Activated T-helper 17 cell treated with anti-CD3 and anti-CD28 coated beads, Interleukin-2, amount 50 U/mL, for 72 hours (primary cell): ENCODE results near the gene MEGF11. TPM values are rescaled to one million over a fixed set of nuclear protein-coding genes. Genes with fewer than 3 reads are reported as not detected.
"Not testable (repeated sequence)": the region's sequence is repeated elsewhere in the genome, so short reads cannot be mapped to it uniquely, and the experiment has no call there.

Experiments
- ATAC-seq: fragments of 150-1000 bp; cut with Tn5 transposase; replicated peaks from 2 replicates; pipeline ENCODE4 v1.10.0; 2021; ENCODE audit warnings: mild to moderate bottlenecking, moderate library complexity
- H3K27ac Mint-ChIP-seq: one replicate; pipeline ENCODE4 v1.8.0; 2022; ENCODE audit warnings: mixed read lengths
- H3K27me3 Mint-ChIP-seq: one replicate; pipeline ENCODE4 v1.8.0; 2022; ENCODE audit warnings: mixed read lengths
- H3K36me3 Mint-ChIP-seq: one replicate; pipeline ENCODE4 v1.8.0; 2022; ENCODE audit warnings: low read depth, mild to moderate bottlenecking, mixed read lengths
- H3K4me1 Mint-ChIP-seq: one replicate; pipeline ENCODE4 v1.8.0; 2022; ENCODE audit warnings: mixed read lengths
- H3K4me3 Mint-ChIP-seq: one replicate; pipeline ENCODE4 v1.8.0; 2022; ENCODE audit warnings: mild to moderate bottlenecking, mixed read lengths
- H3K9me3 Mint-ChIP-seq: one replicate; pipeline ENCODE4 v1.8.0; 2022; ENCODE audit warnings: mixed read lengths
- total RNA-seq, 2 donors: library from RNA; stranded (reverse); gene quantifications; one replicate each; pipeline ENCODE4 v1.2.3, GENCODE V29; 2022

The MEGF11 gene
- total RNA-seq, 2 donors from 2014 or later = not detected

GRCh38 chr15:66254951-66255676 lies 1.6 kb upstream of the MEGF11 start:
- Mint-ChIP-seq H3K4me1 (peaks cover 6% of the 10 kb centered on the region), H3K4me3 (peak overlapping the region; percentile 71), H3K27ac (no peak overlapping the region), H3K36me3 (no peaks in the 10 kb centered on the region), H3K27me3 (peaks cover 46% of the 10 kb centered on the region), H3K9me3 (no peaks in the 10 kb centered on the region)
- no peak for ATAC-seq

DNA sequence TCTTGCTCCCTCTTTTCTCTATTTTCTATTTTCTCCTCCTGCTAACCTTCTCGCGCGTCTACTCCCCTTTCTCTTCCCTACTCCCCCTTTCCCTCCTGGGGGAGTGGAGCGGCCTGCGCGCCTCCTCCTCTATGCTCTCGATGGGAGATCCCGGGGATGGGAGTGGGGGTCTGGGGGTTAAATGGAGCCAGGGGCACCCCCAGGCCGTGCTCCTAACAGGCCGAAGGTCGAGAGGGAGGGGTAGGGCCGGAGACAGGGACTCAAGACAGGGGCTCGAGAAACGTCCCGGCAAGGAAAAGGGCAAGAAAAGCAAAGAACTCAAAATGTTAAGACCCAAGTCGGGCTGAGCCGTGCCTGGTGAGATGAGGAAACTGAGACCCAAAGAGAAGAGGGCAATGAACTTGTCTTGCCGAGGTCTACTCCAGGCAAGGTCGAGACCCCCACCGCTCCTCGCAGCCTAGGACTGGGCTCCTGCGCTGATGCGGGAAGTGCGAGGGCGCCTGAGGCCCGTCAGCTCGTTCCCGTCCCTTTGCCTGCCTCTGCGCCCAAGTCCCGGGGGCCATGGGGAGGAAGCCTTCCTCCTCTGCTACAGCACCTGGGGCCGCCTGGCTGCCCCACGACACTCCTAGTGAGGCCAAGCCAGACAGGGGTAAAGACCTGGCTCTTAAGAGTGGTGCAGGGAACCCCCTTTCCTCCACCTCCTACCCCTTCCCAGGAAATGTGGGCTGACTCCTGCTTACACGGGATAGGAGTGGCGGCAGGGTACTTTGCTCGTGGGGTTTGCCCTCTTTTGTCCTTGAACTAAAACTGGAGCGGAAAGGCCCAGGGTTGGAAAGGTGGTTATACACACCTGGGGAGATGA lies 770 bp upstream of the MEGF11 start:
- Mint-ChIP-seq H3K9me3 (no peaks in the 10 kb centered on the region), H3K27ac (no peak overlapping the region), H3K4me1 (peaks cover 6% of the 10 kb centered on the region), H3K36me3 (no peaks in the 10 kb centered on the region), H3K4me3 (peak overlapping the region; percentile 71), H3K27me3 (peaks cover 46% of the 10 kb centered on the region)
- ATAC-seq = no peak

GRCh38 chr15:66252685-66253417 lies 699 bp downstream of the MEGF11 start:
- H3K36me3 Mint-ChIP-seq = no peaks in the 10 kb centered on the region
- H3K27ac Mint-ChIP-seq = no peak overlapping the region
- H3K4me3 Mint-ChIP-seq = peak overlapping the region; percentile 68
- ATAC-seq = peak; percentile 41
- H3K4me1 Mint-ChIP-seq = peaks cover 6% of the 10 kb centered on the region
- H3K27me3 Mint-ChIP-seq = peaks cover 50% of the 10 kb centered on the region
- no peaks in the 10 kb centered on the region for H3K9me3 Mint-ChIP-seq

DNA sequence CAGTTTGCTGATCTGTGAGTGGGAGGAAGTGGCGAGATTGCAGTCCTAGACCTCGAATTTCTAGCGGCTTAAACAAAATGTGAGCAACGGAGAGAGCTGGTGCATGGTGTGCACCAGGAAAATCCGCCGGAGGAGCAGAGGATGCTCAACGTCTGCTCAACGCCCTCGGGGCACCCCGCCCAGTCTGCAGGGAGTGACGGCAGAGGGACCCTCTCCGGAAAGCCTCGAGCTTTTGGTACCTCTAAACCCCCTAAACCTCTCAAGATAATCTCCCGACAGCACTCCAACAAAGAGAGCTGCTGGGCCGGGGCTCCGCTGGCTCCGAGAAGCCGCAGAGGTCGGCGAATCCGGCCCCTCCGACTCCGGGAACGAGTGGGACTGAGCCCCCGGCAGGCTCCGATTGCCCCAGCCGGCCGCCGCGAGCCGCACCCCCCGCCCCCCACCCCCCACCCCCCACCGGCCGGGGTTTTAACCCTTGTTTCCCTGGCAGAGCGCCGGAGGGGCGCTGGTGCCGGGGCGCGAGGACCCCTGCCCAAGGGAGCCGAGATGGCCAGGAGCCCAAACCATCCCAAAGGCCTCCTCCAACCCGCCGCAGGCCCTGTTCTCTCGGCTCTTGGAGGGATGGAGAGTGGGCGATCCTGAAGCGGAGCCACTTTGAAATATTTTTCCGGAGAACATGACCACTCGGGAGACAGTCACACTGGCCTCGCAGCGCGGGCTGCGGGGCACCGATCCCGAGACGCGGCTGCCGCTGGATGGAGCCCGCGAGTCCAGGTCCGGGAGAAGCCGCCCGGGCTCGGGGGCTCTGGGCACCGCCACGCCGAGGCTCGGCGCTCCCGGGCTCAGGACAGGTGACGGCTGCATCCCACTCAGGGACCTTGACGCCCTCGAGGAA lies 1.5 kb downstream of the MEGF11 start:
- Mint-ChIP-seq H3K4me3 (peak overlapping the region; percentile 68), H3K9me3 (no peaks in the 10 kb centered on the region), H3K27me3 (peaks cover 46% of the 10 kb centered on the region), H3K4me1 (peaks cover 6% of the 10 kb centered on the region), H3K36me3 (no peaks in the 10 kb centered on the region), H3K27ac (no peak overlapping the region)
- ATAC-seq = peak; percentile 76

- Mint-ChIP-seq H3K36me3 (no peaks in the 10 kb centered on the region), H3K4me3 (peak overlapping the region; percentile 25), H3K27ac (no peak overlapping the region), H3K4me1 (peaks cover 6% of the 10 kb centered on the region), H3K27me3 (peaks cover 44% of the 10 kb centered on the region), H3K9me3 (no peaks in the 10 kb centered on the region)
- ATAC-seq = no peak
Observed at GRCh38 chr15:66251065-66251789, 2.3 kb downstream of the MEGF11 start.

DNA sequence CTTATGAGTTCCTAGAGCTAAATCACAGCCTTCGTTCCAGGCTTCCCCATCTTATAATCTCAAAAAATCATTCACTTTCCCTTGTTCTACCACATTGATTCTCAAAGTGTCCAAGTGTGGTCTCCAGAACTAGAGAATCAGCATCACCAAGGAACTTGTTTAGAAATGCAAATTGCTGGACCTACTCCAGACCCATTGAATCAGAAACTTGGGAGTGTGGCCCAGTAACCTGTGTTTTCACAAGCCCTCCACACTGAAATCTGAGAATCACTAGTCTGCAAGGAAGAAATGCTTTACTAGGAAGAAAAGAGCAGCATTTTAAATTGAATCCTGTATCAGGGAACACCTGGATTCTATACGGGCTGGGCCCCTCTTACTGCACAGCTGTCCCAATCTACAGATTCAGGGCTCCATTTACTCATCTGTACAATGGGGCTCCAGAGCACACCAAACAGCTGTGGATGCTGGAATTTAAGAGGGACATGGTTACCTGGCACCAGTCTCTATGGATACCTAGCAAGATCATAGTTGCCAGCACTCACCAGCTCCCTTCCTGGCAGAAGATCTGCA lies 3.9 kb downstream of the MEGF11 start:
- peaks cover 28% of the 10 kb centered on the region for H3K27me3 Mint-ChIP-seq

DNA sequence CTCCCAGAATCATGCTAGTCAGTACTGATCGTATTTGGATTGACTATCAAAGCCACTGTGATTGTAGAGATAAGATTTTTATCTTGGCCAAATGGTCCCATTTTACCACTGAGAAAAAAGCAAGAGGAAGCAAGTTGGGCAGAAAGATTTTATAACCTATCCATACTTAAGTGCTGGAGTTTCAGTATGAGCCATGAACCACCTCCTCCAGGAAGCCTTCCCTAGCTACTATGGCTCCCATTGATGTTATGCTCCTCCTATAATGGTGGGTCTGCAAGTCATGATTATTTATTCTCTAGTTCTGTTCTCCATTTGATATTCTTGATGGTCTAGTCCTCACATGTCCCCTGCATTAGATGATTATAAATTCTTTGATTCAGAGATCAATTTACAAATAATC lies 6.6 kb downstream of the MEGF11 start:
- no peaks in the 10 kb centered on the region for H3K9me3 Mint-ChIP-seq
- no peak for ATAC-seq
- no peaks in the 10 kb centered on the region for H3K36me3 Mint-ChIP-seq
- H3K27ac Mint-ChIP-seq = no peak overlapping the region
- H3K27me3 Mint-ChIP-seq = peaks cover 22% of the 10 kb centered on the region
- H3K4me3 Mint-ChIP-seq = no peak overlapping the region
- no peaks in the 10 kb centered on the region for H3K4me1 Mint-ChIP-seq

More for the DNA sequence above, 3.9 kb downstream of the MEGF11 start:
- H3K27ac Mint-ChIP-seq = no peak overlapping the region
- no peak overlapping the region for H3K4me3 Mint-ChIP-seq
- ATAC-seq = no peak
- no peaks in the 10 kb centered on the region for H3K9me3 Mint-ChIP-seq
- H3K36me3 Mint-ChIP-seq = no peaks in the 10 kb centered on the region
- H3K4me1 Mint-ChIP-seq = peaks cover 6% of the 10 kb centered on the region

GRCh38 chr15:66245832-66246231 lies 7.7 kb downstream of the MEGF11 start:
- H3K4me3 Mint-ChIP-seq, H3K27ac Mint-ChIP-seq, ATAC-seq, H3K4me1 Mint-ChIP-seq, H3K36me3 Mint-ChIP-seq, H3K9me3 Mint-ChIP-seq: not testable (repeated sequence)
- H3K27me3 Mint-ChIP-seq = peaks cover 21% of the 10 kb centered on the region

GRCh38 chr15:66241908-66242285 lies 11.7 kb downstream of the MEGF11 start:
- H3K4me3 Mint-ChIP-seq = no peak overlapping the region
- H3K27ac Mint-ChIP-seq = no peak overlapping the region
- H3K9me3 Mint-ChIP-seq = no peaks in the 10 kb centered on the region
- peaks cover 13% of the 10 kb centered on the region for H3K27me3 Mint-ChIP-seq
- H3K4me1 Mint-ChIP-seq = no peaks in the 10 kb centered on the region
- H3K36me3 Mint-ChIP-seq = no peaks in the 10 kb centered on the region
- ATAC-seq = no peak

- Mint-ChIP-seq H3K36me3 (no peaks in the 10 kb centered on the region), H3K4me3 (no peak overlapping the region)
Observed at GRCh38 chr15:66241087-66241907, 12.3 kb downstream of the MEGF11 start.

GRCh38 chr15:66240240-66240794 lies 13.2 kb downstream of the MEGF11 start:
- H3K4me3 Mint-ChIP-seq = no peak overlapping the region
- H3K36me3 Mint-ChIP-seq = no peaks in the 10 kb centered on the region
- no peak for ATAC-seq
- H3K27ac Mint-ChIP-seq = no peak overlapping the region
- peaks cover 23% of the 10 kb centered on the region for H3K27me3 Mint-ChIP-seq
- no peaks in the 10 kb centered on the region for H3K4me1 Mint-ChIP-seq
- H3K9me3 Mint-ChIP-seq = no peaks in the 10 kb centered on the region

More at GRCh38 chr15:66241087-66241907, 12.3 kb downstream of the MEGF11 start:
- Mint-ChIP-seq H3K27ac (no peak overlapping the region), H3K4me1 (no peaks in the 10 kb centered on the region), H3K9me3 (no peaks in the 10 kb centered on the region), H3K27me3 (peaks cover 16% of the 10 kb centered on the region)
- ATAC-seq = no peak

DNA sequence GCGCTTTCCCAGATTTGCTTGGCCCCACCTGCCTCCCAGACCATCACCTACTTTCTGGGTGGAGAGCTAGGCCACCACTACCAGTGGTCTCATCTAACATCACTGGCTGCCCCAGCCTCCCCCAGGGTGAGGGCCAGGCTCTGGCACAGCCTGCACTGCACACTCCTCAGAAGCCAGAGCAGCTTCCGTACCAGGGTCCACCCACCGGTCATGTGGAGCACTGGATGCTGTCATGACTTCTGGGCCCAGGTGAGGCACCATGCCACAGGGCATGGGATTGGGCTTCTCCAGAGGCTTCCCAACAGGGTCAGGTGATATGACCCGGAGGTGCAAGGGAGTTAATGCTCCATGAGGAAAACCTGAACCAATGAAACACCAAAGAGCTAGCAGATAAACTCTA lies 14.0 kb downstream of the MEGF11 start:
- ATAC-seq = no peak
- H3K4me3 Mint-ChIP-seq = no peak overlapping the region
- no peaks in the 10 kb centered on the region for H3K9me3 Mint-ChIP-seq
- peaks cover 23% of the 10 kb centered on the region for H3K27me3 Mint-ChIP-seq
- no peaks in the 10 kb centered on the region for H3K4me1 Mint-ChIP-seq
- no peak overlapping the region for H3K27ac Mint-ChIP-seq
- H3K36me3 Mint-ChIP-seq = no peaks in the 10 kb centered on the region
